AG10803 (cell line): ENCODE results near the gene PGM2.

ENCODE experiments used
- DNase-seq: peaks from one replicate; pipeline ENCODE4 v3.0.0; 2010; ENCODE audit warnings: low read depth
- H3K4me3 ChIP-seq: 2 replicates; pipeline ENCODE4 v1.5.1; 2011; ENCODE audit warnings: mild to moderate bottlenecking, low read length, control low read depth
- TF ChIP-seq, protein P1 (sequence below): conservative IDR thresholded peaks from 2 replicates; pipeline ENCODE4 v1.5.1; 2011; ENCODE audit warnings: mild to moderate bottlenecking, low read length, control low read depth, inconsistent platforms

Gene PGM2

DNA sequence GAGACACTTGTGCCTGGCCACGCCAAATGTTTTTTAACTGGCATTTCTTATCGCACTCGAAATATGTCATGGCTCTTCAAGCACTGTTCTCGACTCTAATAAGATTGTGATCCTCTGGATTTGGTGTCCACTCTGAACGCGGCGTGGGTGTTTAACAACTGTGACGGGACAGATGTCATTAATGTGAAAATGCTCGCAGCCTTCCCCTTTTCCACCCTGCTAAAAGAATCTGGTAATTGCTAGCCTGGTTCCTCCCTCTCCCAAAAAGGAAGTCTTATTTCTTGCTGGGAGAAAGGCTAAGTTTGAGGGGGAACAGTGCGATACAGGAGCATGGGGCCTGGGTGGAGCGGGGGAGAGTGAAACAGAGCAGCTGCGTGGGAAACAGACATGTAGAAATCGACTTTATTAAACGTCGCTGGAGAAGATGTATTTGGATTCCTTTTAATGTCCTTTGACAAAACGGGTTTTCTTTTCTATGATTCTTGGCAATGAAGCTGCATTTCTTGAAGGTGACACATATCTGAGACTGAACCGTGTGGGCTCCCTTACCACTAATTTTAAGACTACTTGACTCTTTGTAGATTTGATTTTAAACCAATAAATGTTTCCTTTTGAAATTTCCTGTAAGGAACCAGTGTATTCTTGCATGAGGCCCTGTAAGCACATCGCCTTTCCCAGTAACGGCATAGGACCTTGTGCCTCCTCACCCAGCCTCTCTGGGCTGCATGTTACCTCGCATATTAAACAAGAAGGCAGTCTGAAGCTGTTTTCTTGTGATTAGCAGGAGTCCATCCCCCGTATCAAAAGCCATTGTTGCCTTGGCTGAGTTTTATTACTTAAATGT lies 82.2 kb downstream of the PGM2 start:
- TF ChIP-seq, protein P1, sequence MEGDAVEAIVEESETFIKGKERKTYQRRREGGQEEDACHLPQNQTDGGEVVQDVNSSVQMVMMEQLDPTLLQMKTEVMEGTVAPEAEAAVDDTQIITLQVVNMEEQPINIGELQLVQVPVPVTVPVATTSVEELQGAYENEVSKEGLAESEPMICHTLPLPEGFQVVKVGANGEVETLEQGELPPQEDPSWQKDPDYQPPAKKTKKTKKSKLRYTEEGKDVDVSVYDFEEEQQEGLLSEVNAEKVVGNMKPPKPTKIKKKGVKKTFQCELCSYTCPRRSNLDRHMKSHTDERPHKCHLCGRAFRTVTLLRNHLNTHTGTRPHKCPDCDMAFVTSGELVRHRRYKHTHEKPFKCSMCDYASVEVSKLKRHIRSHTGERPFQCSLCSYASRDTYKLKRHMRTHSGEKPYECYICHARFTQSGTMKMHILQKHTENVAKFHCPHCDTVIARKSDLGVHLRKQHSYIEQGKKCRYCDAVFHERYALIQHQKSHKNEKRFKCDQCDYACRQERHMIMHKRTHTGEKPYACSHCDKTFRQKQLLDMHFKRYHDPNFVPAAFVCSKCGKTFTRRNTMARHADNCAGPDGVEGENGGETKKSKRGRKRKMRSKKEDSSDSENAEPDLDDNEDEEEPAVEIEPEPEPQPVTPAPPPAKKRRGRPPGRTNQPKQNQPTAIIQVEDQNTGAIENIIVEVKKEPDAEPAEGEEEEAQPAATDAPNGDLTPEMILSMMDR: no peak
- no peak for DNase-seq

DNA sequence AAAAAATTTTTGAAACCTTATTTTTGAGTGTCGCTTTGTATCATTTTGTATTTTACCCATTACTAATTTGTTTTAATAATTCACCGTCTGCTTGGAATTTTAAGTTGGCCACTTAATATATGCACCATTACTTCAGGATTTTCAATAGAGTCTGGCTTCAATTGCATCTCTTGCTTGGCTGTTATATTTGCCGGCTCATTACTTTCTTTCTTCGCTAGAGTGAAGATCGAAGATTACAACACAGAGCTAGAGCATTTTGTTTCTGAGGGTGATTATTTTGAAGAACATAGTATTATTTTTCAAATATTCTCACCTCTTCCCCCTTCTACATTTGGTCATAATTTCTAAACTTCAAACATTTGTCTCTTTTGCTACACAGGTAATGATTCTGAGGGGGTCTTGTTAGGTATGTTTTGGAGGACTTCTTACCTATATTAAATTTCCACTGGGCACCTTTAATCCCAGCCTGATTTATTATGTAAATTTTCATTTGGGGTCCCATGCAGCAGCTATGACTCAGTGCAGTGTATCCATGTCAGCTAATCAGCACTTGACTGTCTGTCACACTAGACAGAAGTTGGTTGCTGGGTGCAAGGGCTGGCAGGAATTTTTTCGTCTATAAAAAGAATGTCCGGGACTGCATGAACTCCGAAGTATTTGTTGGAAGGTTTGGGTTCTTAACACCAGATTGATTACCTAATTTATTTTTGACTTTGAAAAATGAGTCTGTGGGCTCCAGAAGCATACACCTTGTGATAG lies 83.0 kb downstream of the PGM2 start:
- DNase-seq: no peak
- TF ChIP-seq, protein P1: no peak
- no peak overlapping the region for H3K4me3 ChIP-seq

More for the DNA sequence above, 82.2 kb downstream of the PGM2 start:
- no peak overlapping the region for H3K4me3 ChIP-seq

DNA sequence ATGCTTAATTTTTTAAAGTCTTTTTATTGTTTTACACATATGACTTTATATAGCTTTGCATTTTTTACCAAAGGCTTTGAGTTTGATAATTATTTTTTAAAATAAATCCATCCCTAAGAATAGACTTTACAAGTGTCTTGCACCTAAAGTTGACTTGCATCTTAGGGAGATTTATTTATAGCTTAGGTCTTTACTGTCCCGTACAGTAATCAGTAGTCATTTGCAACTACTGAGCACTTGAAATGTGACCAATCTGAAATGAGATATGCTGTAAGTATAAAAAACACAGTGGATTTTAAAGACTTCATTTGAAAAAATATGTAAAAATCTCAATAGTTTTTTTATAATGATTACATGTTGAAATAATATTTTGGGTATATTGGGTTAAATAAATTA lies 83.6 kb downstream of the PGM2 start:
- H3K4me3 ChIP-seq: no peak overlapping the region
- DNase-seq: no peak
- TF ChIP-seq, protein P1: no peak
